Natural killer cell (primary cell): ENCODE data around the gene EXD3. TPM values are rescaled to one million over a fixed set of nuclear protein-coding genes. Genes with fewer than 3 reads are reported as not detected.
A peak's percentile ranks its signal among the peaks of the same experiment; 100 is the strongest.

ENCODE experiments used
- ATAC-seq, 3 donors: fragments of 150-1000 bp in 2 of 3; fragments of 200-7000 bp in 1 of 3; cut with Tn5 transposase; 1 replicate in 1 of 3; 2 replicates in 2 of 3; pipeline ENCODE4 v1.10.0; 2021; ENCODE audit warnings: mild to moderate bottlenecking in 2 of 3, moderate library complexity in 2 of 3
- DNase-seq, 2 donors: peaks; one replicate each; pipeline versions ENCODE4 v3.0.0 to v3.0.0-alpha.2; 2013 to 2021; ENCODE audit warnings: mixed read lengths in 1 of 2
- H3K27ac ChIP-seq: one replicate; pipeline ENCODE4 v1.5.1; 2013; ENCODE audit warnings: mild to moderate bottlenecking, low read length
- H3K27me3 ChIP-seq: one replicate; pipeline ENCODE4 v1.6.1; 2013; ENCODE audit warnings: low read length; ENCODE audit not compliant: control insufficient read depth, insufficient read depth
- H3K36me3 ChIP-seq: one replicate; pipeline ENCODE4 v1.6.1; 2013; ENCODE audit warnings: low read length; ENCODE audit not compliant: control insufficient read depth, insufficient read depth
- H3K4me1 ChIP-seq: one replicate; pipeline ENCODE4 v1.6.1; 2013; ENCODE audit warnings: low read length; ENCODE audit not compliant: control insufficient read depth, insufficient read depth
- H3K4me3 ChIP-seq: one replicate; pipeline ENCODE4 v1.5.1; 2013; ENCODE audit warnings: low read length
- H3K9me3 ChIP-seq: one replicate; pipeline ENCODE4 v1.6.1; 2013; ENCODE audit warnings: low read length; ENCODE audit not compliant: control insufficient read depth, insufficient read depth
- H3K27ac Mint-ChIP-seq, 2 donors: one replicate each; pipeline ENCODE4 v1.8.0; 2022; ENCODE audit warnings: mild to moderate bottlenecking in 2 of 2, mixed read lengths in 2 of 2, moderate library complexity in 1 of 2
- H3K27me3 Mint-ChIP-seq, 2 donors: one replicate each; pipeline ENCODE4 v1.8.0; 2022; ENCODE audit warnings: low read depth in 2 of 2, mixed read lengths in 2 of 2
- H3K36me3 Mint-ChIP-seq: one replicate; pipeline ENCODE4 v1.8.0; 2022; ENCODE audit warnings: mixed read lengths
- H3K4me1 Mint-ChIP-seq, 2 donors: one replicate each; pipeline ENCODE4 v1.8.0; 2022; ENCODE audit warnings: mixed read lengths in 2 of 2
- H3K4me3 Mint-ChIP-seq: one replicate; pipeline ENCODE4 v1.8.0; 2022; ENCODE audit warnings: mild to moderate bottlenecking, moderate library complexity, mixed read lengths
- H3K9me3 Mint-ChIP-seq, 2 donors: one replicate each; pipeline ENCODE4 v1.8.0; 2022; ENCODE audit warnings: mixed read lengths in 2 of 2
- CTCF ChIP-seq: fragments of 200-600 bp; IDR thresholded peaks from one replicate; pipeline ENCODE4 v1.8.0; 2022; ENCODE audit warnings: antibody characterized with exemption
- WGBS: methylation state at CpG from one replicate; pipeline ENCODE4 v1.1.7; 2013; ENCODE audit warnings: missing lambda C conversion rate; ENCODE audit not compliant: insufficient coverage; 5-methylcytosine and 5-hydroxymethylcytosine counted together
- intact Hi-C: fragments of 100-400 bp; cut with micrococcal nuclease; formaldehyde crosslinking; loops from one replicate; pipeline ENCODE4 v1.14.2; 2022
- total RNA-seq, 4 donors: library from RNA; stranded (reverse); fragments of 120-200 nt in 1 of 4; gene quantifications; one replicate each; pipeline versions ENCODE4 v1.2.3 to v1.2.4, GENCODE V29; 2013 to 2022

EXD3 gene
- total RNA-seq, 3 donors from 2014 or later (not counting 1 experiment from before 2014, with no cell fraction given): 28.0 to 35.3 (median 29.6) TPM

DNA sequence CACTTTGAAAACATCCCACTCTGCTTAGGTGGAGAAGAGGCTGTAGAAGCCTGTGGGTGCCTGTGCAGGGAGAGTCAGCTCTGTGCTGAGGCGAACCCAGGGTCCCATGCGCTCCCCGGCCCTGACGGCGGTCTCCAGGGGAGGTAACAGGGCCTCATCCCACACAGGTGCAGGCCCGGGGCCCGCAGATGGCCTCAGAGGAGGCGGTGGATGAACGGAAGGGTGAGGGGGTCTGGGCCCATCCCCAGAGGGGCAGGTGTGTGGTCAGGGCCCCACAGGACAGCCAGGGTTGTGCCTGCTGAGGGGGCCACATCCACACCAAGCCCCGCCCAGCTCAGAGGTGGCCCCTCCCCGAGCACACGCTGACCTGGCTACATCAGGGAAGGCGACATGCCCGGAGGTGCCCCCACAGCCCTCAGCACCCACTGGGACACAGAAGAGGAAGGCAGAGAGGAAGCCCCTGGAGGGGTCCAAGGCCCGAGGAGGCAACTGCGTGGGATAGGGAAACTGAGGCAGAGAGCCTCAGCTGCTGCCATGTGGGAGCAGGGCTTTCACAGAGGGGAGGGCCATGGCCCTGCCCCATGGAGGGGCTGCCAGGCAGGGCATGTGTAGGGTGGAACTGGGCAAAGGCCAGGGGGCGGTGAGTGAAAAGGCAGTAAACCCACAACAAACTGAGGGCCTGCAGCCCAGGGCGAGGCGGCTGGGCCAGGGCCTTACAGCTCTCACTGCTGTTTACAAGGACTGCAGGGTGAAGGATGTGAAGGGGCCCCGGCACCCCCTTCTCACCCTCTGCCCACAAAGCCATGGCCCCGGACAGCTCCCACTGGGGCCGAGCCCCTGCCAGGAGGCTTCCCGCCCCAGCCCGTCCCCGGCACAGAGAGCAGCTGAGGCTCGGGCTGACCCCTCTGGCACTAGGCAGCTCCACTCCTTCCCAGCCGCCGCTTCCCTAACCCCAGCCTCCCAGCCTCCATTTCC is 29.5 kb downstream of the EXD3 start:
- Histone ChIP-seq H3K27me3 (no peaks in the 10 kb centered on the region), H3K36me3 (no peaks in the 10 kb centered on the region), H3K4me1 (peaks cover 6% of the 10 kb centered on the region), H3K27ac (no peak overlapping the region), H3K9me3 (no peaks in the 10 kb centered on the region), H3K4me3 (no peak overlapping the region)
- intact Hi-C loops: no loop called here
- H3K4me3 Mint-ChIP-seq: no peak overlapping the region
- H3K4me1 Mint-ChIP-seq: peaks cover 0 to 25% of the 10 kb centered on the region in 2 donors
- no peak for ATAC-seq
- no peak for DNase-seq
- peak overlapping the region in 1 of 2 donors; percentile 53 for H3K27ac Mint-ChIP-seq
- H3K9me3 Mint-ChIP-seq: no peaks in the 10 kb centered on the region
- no peaks in the 10 kb centered on the region for H3K36me3 Mint-ChIP-seq
- TF ChIP-seq CTCF: no peak
- H3K27me3 Mint-ChIP-seq: no peaks in the 10 kb centered on the region
- 95% methylated on average over 28 of the region's 28 CpGs for WGBS

DNA sequence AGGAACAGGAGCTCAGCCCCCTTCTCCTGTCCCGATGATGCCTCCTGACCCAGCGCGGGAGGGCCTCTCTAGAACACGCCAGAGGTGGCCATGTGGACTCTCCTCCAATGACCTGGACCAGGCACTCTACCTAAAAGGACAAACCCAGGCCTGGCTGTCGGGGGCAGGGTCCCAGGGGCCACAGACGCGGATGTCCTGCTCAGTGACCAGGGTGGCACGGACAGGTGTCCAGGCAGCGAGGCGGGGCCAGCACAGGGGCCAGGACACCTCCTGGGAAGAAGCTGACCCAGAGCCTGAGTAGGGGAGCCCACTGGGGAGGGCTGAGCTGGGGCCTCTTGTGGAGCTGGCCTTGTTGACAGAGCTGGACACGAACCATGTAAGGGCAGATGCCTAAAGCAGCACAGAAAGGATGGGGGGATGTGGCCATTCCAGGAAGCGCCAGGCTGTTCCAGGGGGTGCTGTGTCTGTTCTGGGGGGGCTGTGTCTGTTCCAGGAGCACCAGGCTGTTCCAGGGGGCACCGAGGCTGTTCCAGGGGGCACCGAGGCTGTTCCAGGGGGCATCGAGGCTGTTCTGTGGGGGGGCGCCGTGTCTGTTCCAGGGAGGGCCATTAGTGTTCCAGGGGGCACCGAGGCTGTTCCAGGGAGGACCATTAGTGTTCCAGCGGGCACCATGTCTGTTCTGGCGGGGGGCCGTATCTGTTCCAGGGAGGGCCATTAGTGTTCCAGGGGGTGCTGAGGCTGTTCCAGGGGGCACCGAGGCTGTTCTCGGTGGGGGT is 30.5 kb downstream of the EXD3 start:
- Mint-ChIP-seq H3K27ac (no peak overlapping the region), H3K4me1 (peaks cover 0 to 29% of the 10 kb centered on the region in 2 donors), H3K4me3 (no peak overlapping the region), H3K36me3 (no peaks in the 10 kb centered on the region), H3K27me3 (no peaks in the 10 kb centered on the region), H3K9me3 (no peaks in the 10 kb centered on the region)
- Histone ChIP-seq H3K27ac (no peak overlapping the region), H3K27me3 (no peaks in the 10 kb centered on the region), H3K4me1 (peaks cover 16% of the 10 kb centered on the region), H3K9me3 (no peaks in the 10 kb centered on the region), H3K4me3 (no peak overlapping the region), H3K36me3 (no peaks in the 10 kb centered on the region)
- DNase-seq (no peak), ATAC-seq (no peak)
- intact Hi-C loops: no loop called here
- no peak for TF ChIP-seq CTCF
- WGBS: 96% methylated on average over 23 of the region's 23 CpGs

DNA sequence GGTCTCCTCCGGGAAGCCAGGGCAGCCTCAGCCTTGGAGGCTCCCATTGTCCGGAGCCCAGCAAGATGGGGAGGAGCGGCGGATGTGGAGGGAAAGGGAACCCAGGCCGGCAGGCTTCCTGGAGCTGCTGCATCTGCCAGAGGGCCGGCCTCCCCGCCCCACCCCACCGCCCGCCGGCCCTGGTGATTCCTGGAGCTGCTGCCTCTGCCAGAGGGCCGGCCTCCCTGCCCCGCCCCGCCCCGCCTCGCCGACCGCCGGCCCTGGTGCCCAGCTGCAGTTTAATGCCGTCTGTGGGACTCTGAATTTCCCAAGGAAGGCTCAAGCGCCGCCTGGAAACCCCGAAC is 31.6 kb downstream of the EXD3 start:
- TF ChIP-seq CTCF: no peak
- H3K27ac Mint-ChIP-seq: no peak overlapping the region
- 95% methylated on average over 22 of the region's 22 CpGs for WGBS
- H3K9me3 Mint-ChIP-seq: no peaks in the 10 kb centered on the region
- Histone ChIP-seq H3K9me3 (no peaks in the 10 kb centered on the region), H3K27me3 (no peaks in the 10 kb centered on the region), H3K4me3 (no peak overlapping the region), H3K4me1 (peaks cover 23% of the 10 kb centered on the region), H3K27ac (no peak overlapping the region), H3K36me3 (no peaks in the 10 kb centered on the region)
- intact Hi-C loops: no loop called here
- H3K36me3 Mint-ChIP-seq: no peaks in the 10 kb centered on the region
- ATAC-seq (peak in 1 of 3 donors; percentile 12), DNase-seq (no peak)
- H3K4me3 Mint-ChIP-seq: no peak overlapping the region
- no peaks in the 10 kb centered on the region for H3K27me3 Mint-ChIP-seq
- H3K4me1 Mint-ChIP-seq: peaks cover 0 to 34% of the 10 kb centered on the region in 2 donors
